GM18519 (cell line): ENCODE measurements around the gene ZNF831.

Source experiments
- ATAC-seq: cut with Tn5 transposase; IDR thresholded peaks from one replicate; pipeline ENCODE4 v1.9.1; 2021; ENCODE audit warnings: mild to moderate bottlenecking, moderate library complexity; ENCODE audit not compliant: unreplicated experiment, low FRiP score

ZNF831 gene

GRCh38 chr20:59207235-59207634 lies 43.6 kb downstream of the ZNF831 start:
- no peak for ATAC-seq

GRCh38 chr20:59207742-59208357 lies 44.2 kb downstream of the ZNF831 start:
- ATAC-seq, result no peak

GRCh38 chr20:59210186-59210585 lies 46.6 kb downstream of the ZNF831 start:
- no peak for ATAC-seq

- ATAC-seq, result no peak
Measured at GRCh38 chr20:59211208-59211765, 47.7 kb downstream of the ZNF831 start.

GRCh38 chr20:59214073-59214472 lies 50.5 kb downstream of the ZNF831 start:
- no peak for ATAC-seq

- ATAC-seq, result no peak
Measured at GRCh38 chr20:59214606-59215547, 51.3 kb downstream of the ZNF831 start.

GRCh38 chr20:59217173-59217572 lies 53.6 kb downstream of the ZNF831 start:
- ATAC-seq, result no peak

GRCh38 chr20:59217794-59218280 lies 54.2 kb downstream of the ZNF831 start:
- no peak for ATAC-seq

GRCh38 chr20:59219211-59219610 lies 55.6 kb downstream of the ZNF831 start:
- ATAC-seq, result no peak

GRCh38 chr20:59220161-59220560 lies 56.5 kb downstream of the ZNF831 start:
- no peak for ATAC-seq

- ATAC-seq, result no peak
Measured at GRCh38 chr20:59221049-59221706, 57.6 kb downstream of the ZNF831 start.

- no peak for ATAC-seq
Measured at GRCh38 chr20:59221707-59222252, 58.2 kb downstream of the ZNF831 start.

GRCh38 chr20:59222253-59223181 lies 58.9 kb downstream of the ZNF831 start:
- peak; percentile 47 for ATAC-seq

- no peak for ATAC-seq
Measured at GRCh38 chr20:59223182-59223601, 59.6 kb downstream of the ZNF831 start.

- no peak for ATAC-seq
Measured at GRCh38 chr20:59223750-59224149, 60.1 kb downstream of the ZNF831 start.

GRCh38 chr20:59224236-59224635 lies 60.6 kb downstream of the ZNF831 start:
- ATAC-seq, result no peak

- ATAC-seq, result no peak
Measured at GRCh38 chr20:59230385-59230784, 66.8 kb downstream of the ZNF831 start.

- ATAC-seq, result no peak
Measured at GRCh38 chr20:59231124-59231804, 67.6 kb downstream of the ZNF831 start.

- ATAC-seq, result no peak
Measured at GRCh38 chr20:59232618-59233017, 69.0 kb downstream of the ZNF831 start.
